Mammary epithelial cell (primary cell): ENCODE results near the gene DOCK11.

Experiments used
- CTCF ChIP-seq, 2 donors: IDR thresholded peaks in 1 of 2; conservative IDR thresholded peaks in 1 of 2; 2 replicates each; pipeline ENCODE4 v1.5.1; 2011 to 2012; ENCODE audit warnings: inconsistent platforms in 2 of 2, low read length in 2 of 2, mild to moderate bottlenecking in 2 of 2, control low read depth in 1 of 2, low read depth in 1 of 2; ENCODE audit not compliant: insufficient read depth in 1 of 2; ENCODE audit errors: extremely low read depth in 1 of 2
- EZH2 ChIP-seq: IDR thresholded peaks from 2 replicates; pipeline ENCODE4 v1.6.1; 2012; ENCODE audit warnings: low read length, inconsistent platforms, borderline replicate concordance

GRCh38 chrX:118562582-118563164 lies 67.1 kb downstream of the DOCK11 start:
- no peak for TF ChIP-seq CTCF (conservative IDR thresholded peaks at IDR 0.05 in 1 of 2, IDR thresholded peaks at IDR 0.05 in 1 of 2; ENCODE audit: extremely low read depth in 1 of 2, insufficient read depth in 1 of 2, low read depth in 1 of 2, low read length in 2 of 2)
- TF ChIP-seq EZH2, result no peak
